ENCODE measurements around the gene KRT76.

KRT76 gene

GRCh38 chr12:52735816-52736632, 41.1 kb downstream of the KRT76 start:
- Histone ChIP-seq H3K4me3 (ENCODE audit: low read depth in 1 of 2, low read length in 2 of 2) (no peak overlapping the region), H3K9me3 (ENCODE audit: control insufficient read depth in 1 of 2, low read length in 2 of 2) (no peaks in the 10 kb centered on the region)

GRCh38 chr12:52735106-52735505, 42.0 kb downstream of the KRT76 start:
- H3K9me3 ChIP-seq (ENCODE audit: control insufficient read depth in 1 of 2, low read length in 2 of 2) = no peaks in the 10 kb centered on the region
- no peaks in the 10 kb centered on the region for H3K36me3 ChIP-seq (ENCODE audit: control insufficient read depth in 1 of 2, insufficient read depth in 2 of 2, low read length in 2 of 2)
- H3K4me3 ChIP-seq (ENCODE audit: low read depth in 1 of 2, low read length in 2 of 2) = no peak overlapping the region
- H3K27me3 ChIP-seq (ENCODE audit: low read depth, low read length) = no peaks in the 10 kb centered on the region
- no peak overlapping the region for H3K27ac ChIP-seq (ENCODE audit: low read length)
- no peaks in the 10 kb centered on the region for H3K4me1 ChIP-seq (ENCODE audit: control insufficient read depth in 1 of 2, insufficient read depth in 2 of 2, low read length in 2 of 2)

More at GRCh38 chr12:52735816-52736632, 41.1 kb downstream of the KRT76 start:
- Histone ChIP-seq H3K27ac (ENCODE audit: low read length) (no peak overlapping the region), H3K4me1 (ENCODE audit: control insufficient read depth in 1 of 2, insufficient read depth in 2 of 2, low read length in 2 of 2) (no peaks in the 10 kb centered on the region), H3K27me3 (ENCODE audit: low read depth, low read length) (no peaks in the 10 kb centered on the region), H3K36me3 (ENCODE audit: control insufficient read depth in 1 of 2, insufficient read depth in 2 of 2, low read length in 2 of 2) (no peaks in the 10 kb centered on the region)

GRCh38 chr12:52730793-52731192, 46.4 kb downstream of the KRT76 start:
- Histone ChIP-seq H3K36me3 (ENCODE audit: control insufficient read depth in 1 of 2, insufficient read depth in 2 of 2, low read length in 2 of 2) (no peaks in the 10 kb centered on the region), H3K27ac (ENCODE audit: low read length) (no peak overlapping the region), H3K4me1 (ENCODE audit: control insufficient read depth in 1 of 2, insufficient read depth in 2 of 2, low read length in 2 of 2) (no peaks in the 10 kb centered on the region), H3K9me3 (ENCODE audit: control insufficient read depth in 1 of 2, low read length in 2 of 2) (no peaks in the 10 kb centered on the region), H3K27me3 (ENCODE audit: low read depth, low read length) (no peaks in the 10 kb centered on the region), H3K4me3 (ENCODE audit: low read depth in 1 of 2, low read length in 2 of 2) (no peak overlapping the region)

- Histone ChIP-seq H3K36me3 (ENCODE audit: control insufficient read depth in 1 of 2, insufficient read depth in 2 of 2, low read length in 2 of 2) (no peaks in the 10 kb centered on the region), H3K27me3 (ENCODE audit: low read depth, low read length) (no peaks in the 10 kb centered on the region), H3K4me1 (ENCODE audit: control insufficient read depth in 1 of 2, insufficient read depth in 2 of 2, low read length in 2 of 2) (no peaks in the 10 kb centered on the region), H3K9me3 (ENCODE audit: control insufficient read depth in 1 of 2, low read length in 2 of 2) (no peaks in the 10 kb centered on the region), H3K27ac (ENCODE audit: low read length) (no peak overlapping the region), H3K4me3 (ENCODE audit: low read depth in 1 of 2, low read length in 2 of 2) (no peak overlapping the region)
These were observed 46.8 kb downstream of the KRT76 start for GRCh38 chr12:52730383-52730782.

- no peaks in the 10 kb centered on the region for H3K9me3 ChIP-seq (ENCODE audit: control insufficient read depth in 1 of 2, low read length in 2 of 2)
- H3K4me1 ChIP-seq (ENCODE audit: control insufficient read depth in 1 of 2, insufficient read depth in 2 of 2, low read length in 2 of 2) = no peaks in the 10 kb centered on the region
- no peaks in the 10 kb centered on the region for H3K36me3 ChIP-seq (ENCODE audit: control insufficient read depth in 1 of 2, insufficient read depth in 2 of 2, low read length in 2 of 2)
- no peak overlapping the region for H3K27ac ChIP-seq (ENCODE audit: low read length)
- no peaks in the 10 kb centered on the region for H3K27me3 ChIP-seq (ENCODE audit: low read depth, low read length)
- no peak overlapping the region for H3K4me3 ChIP-seq (ENCODE audit: low read depth in 1 of 2, low read length in 2 of 2)
These were observed 48.0 kb downstream of the KRT76 start for GRCh38 chr12:52729147-52729546.

- Histone ChIP-seq H3K27ac (ENCODE audit: low read length) (no peak overlapping the region), H3K9me3 (ENCODE audit: control insufficient read depth in 1 of 2, low read length in 2 of 2) (no peaks in the 10 kb centered on the region), H3K4me1 (ENCODE audit: control insufficient read depth in 1 of 2, insufficient read depth in 2 of 2, low read length in 2 of 2) (no peaks in the 10 kb centered on the region), H3K27me3 (ENCODE audit: low read depth, low read length) (no peaks in the 10 kb centered on the region), H3K4me3 (ENCODE audit: low read depth in 1 of 2, low read length in 2 of 2) (no peak overlapping the region), H3K36me3 (ENCODE audit: control insufficient read depth in 1 of 2, insufficient read depth in 2 of 2, low read length in 2 of 2) (no peaks in the 10 kb centered on the region)
These were observed 48.8 kb downstream of the KRT76 start for GRCh38 chr12:52728374-52728773.

GRCh38 chr12:52727037-52727436, 50.1 kb downstream of the KRT76 start:
- Histone ChIP-seq H3K36me3 (ENCODE audit: control insufficient read depth in 1 of 2, insufficient read depth in 2 of 2, low read length in 2 of 2) (no peaks in the 10 kb centered on the region), H3K4me1 (ENCODE audit: control insufficient read depth in 1 of 2, insufficient read depth in 2 of 2, low read length in 2 of 2) (no peaks in the 10 kb centered on the region)

GRCh38 chr12:52726451-52726850, 50.7 kb downstream of the KRT76 start:
- Histone ChIP-seq H3K36me3 (ENCODE audit: control insufficient read depth in 1 of 2, insufficient read depth in 2 of 2, low read length in 2 of 2) (no peaks in the 10 kb centered on the region), H3K4me3 (ENCODE audit: low read depth in 1 of 2, low read length in 2 of 2) (no peak overlapping the region), H3K27me3 (ENCODE audit: low read depth, low read length) (no peaks in the 10 kb centered on the region), H3K4me1 (ENCODE audit: control insufficient read depth in 1 of 2, insufficient read depth in 2 of 2, low read length in 2 of 2) (no peaks in the 10 kb centered on the region), H3K27ac (ENCODE audit: low read length) (no peak overlapping the region), H3K9me3 (ENCODE audit: control insufficient read depth in 1 of 2, low read length in 2 of 2) (no peaks in the 10 kb centered on the region)

More at GRCh38 chr12:52727037-52727436, 50.1 kb downstream of the KRT76 start:
- Histone ChIP-seq H3K4me3 (ENCODE audit: low read depth in 1 of 2, low read length in 2 of 2) (no peak overlapping the region), H3K9me3 (ENCODE audit: control insufficient read depth in 1 of 2, low read length in 2 of 2) (no peaks in the 10 kb centered on the region), H3K27ac (ENCODE audit: low read length) (no peak overlapping the region), H3K27me3 (ENCODE audit: low read depth, low read length) (no peaks in the 10 kb centered on the region)

- H3K27me3 ChIP-seq (ENCODE audit: low read depth, low read length) = no peaks in the 10 kb centered on the region
- no peak overlapping the region for H3K27ac ChIP-seq (ENCODE audit: low read length)
- H3K9me3 ChIP-seq (ENCODE audit: control insufficient read depth in 1 of 2, low read length in 2 of 2) = no peaks in the 10 kb centered on the region
- H3K4me1 ChIP-seq (ENCODE audit: control insufficient read depth in 1 of 2, insufficient read depth in 2 of 2, low read length in 2 of 2) = no peaks in the 10 kb centered on the region
- H3K36me3 ChIP-seq (ENCODE audit: control insufficient read depth in 1 of 2, insufficient read depth in 2 of 2, low read length in 2 of 2) = no peaks in the 10 kb centered on the region
- H3K4me3 ChIP-seq (ENCODE audit: low read depth in 1 of 2, low read length in 2 of 2) = no peak overlapping the region
These were observed 52.8 kb downstream of the KRT76 start for GRCh38 chr12:52724384-52724783.

- Histone ChIP-seq H3K9me3 (ENCODE audit: control insufficient read depth in 1 of 2, low read length in 2 of 2) (no peaks in the 10 kb centered on the region), H3K27me3 (ENCODE audit: low read depth, low read length) (no peaks in the 10 kb centered on the region), H3K4me1 (ENCODE audit: control insufficient read depth in 1 of 2, insufficient read depth in 2 of 2, low read length in 2 of 2) (no peaks in the 10 kb centered on the region), H3K36me3 (ENCODE audit: control insufficient read depth in 1 of 2, insufficient read depth in 2 of 2, low read length in 2 of 2) (no peaks in the 10 kb centered on the region), H3K27ac (ENCODE audit: low read length) (no peak overlapping the region), H3K4me3 (ENCODE audit: low read depth in 1 of 2, low read length in 2 of 2) (no peak overlapping the region)
These were observed 54.5 kb downstream of the KRT76 start for GRCh38 chr12:52722680-52723079.

- Histone ChIP-seq H3K27me3 (ENCODE audit: low read depth, low read length) (no peaks in the 10 kb centered on the region), H3K36me3 (ENCODE audit: control insufficient read depth in 1 of 2, insufficient read depth in 2 of 2, low read length in 2 of 2) (no peaks in the 10 kb centered on the region), H3K27ac (ENCODE audit: low read length) (no peak overlapping the region), H3K4me3 (ENCODE audit: low read depth in 1 of 2, low read length in 2 of 2) (no peak overlapping the region), H3K4me1 (ENCODE audit: control insufficient read depth in 1 of 2, insufficient read depth in 2 of 2, low read length in 2 of 2) (no peaks in the 10 kb centered on the region), H3K9me3 (ENCODE audit: control insufficient read depth in 1 of 2, low read length in 2 of 2) (no peaks in the 10 kb centered on the region)
These were observed 55.2 kb downstream of the KRT76 start for GRCh38 chr12:52721838-52722470.
